ENCODE data around the gene ATXN7L1. TPM values are rescaled to one million over a fixed set of nuclear protein-coding genes. Genes with fewer than 3 reads are reported as not detected.

The ATXN7L1 gene
- total and polyA plus RNA-seq, 2 of the 13 experiments (the other 11 are each of a cell fraction or from before 2014, with no cell fraction given), result 4.1 to 7.8 TPM

DNA sequence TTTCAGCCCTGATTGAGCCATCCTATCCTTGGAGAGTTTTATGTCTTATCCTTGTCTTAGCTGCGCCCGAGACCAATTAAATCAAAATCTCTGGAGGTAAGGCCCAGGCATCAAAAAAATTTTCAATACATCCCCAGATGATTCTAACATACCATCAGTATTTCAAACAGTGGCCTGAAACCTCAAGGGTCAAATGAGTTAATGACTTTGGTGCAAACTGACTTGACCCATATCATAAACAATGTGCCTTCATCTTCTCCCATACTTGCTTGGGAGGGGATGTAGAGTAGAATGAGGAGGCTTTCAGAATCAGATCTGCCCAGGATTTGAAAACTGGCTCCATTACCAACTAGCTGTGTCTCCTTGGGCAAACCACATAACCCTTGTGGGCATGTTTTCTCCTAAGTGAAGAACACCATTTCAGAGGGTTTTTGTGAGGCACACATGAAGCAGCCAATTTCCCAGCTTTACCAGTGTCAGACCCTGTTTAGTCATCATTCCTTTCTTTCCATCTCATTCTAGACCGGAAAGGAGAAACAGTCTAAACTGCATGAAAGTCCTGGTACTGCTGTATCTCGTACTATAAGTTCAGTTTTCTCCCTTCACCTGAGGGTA lies 35.7 kb upstream of the ATXN7L1 start (continued):
- no peak for TF ChIP-seq TOE1 (CRISPR knock-in tag; IDR thresholded peaks at IDR 0.05)

DNA sequence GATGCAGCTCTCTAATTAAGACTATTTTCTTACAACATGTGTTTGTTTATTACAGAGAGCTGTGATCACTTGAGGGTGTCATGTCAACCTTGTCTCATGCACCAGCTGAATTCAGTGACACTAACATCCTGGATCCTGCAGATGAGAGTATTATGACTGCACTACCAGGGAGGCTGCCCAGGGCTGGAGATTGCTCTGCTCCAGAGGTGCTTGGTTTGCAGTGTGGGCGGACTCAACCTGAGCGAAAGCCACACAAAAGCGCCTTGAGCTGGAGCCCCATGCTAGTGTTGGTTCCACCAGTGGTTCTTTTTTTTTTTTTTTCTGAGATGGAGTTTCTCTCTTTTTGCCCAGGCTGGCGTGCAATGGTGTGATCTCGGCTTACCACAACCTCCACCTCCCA lies 33.8 kb upstream of the ATXN7L1 start:
- no peak overlapping the region for H3K4me3 ChIP-seq (replicated peaks in 1 of 3; ENCODE audit: insufficient read depth in 1 of 3, low read depth in 2 of 3, low read length in 3 of 3)
- FAIRE-seq (no peak), ATAC-seq (no peak), DNase-seq (ENCODE audit: low spot score) (no peak)
- H3K9ac ChIP-seq (ENCODE audit: insufficient read depth, low read depth, low read length), result no peak overlapping the region
- no TSS peak for BruUV-seq (replicated peaks)
- no peaks in the 10 kb centered on the region for H3K9me3 ChIP-seq (ENCODE audit: low read length)
- ChIA-PET POLR2A (no interaction called here), CTCF (ENCODE audit: low intra/inter-chr PET ratio, low total read pairs) (no interaction called here)
- 98% methylated on average over 5 of the region's 5 CpGs for WGBS (ENCODE audit: low lambda C conversion rate)
- no peak overlapping the region for H3K4me2 ChIP-seq (ENCODE audit: low read depth, low read length)
- H3K79me2 ChIP-seq (ENCODE audit: insufficient read depth, low read length), result no peaks in the 10 kb centered on the region
- 0 out of 2 replicates have a peak, but pooled peaks cover 2% of the 10 kb centered on the region for H4K20me1 ChIP-seq (ENCODE audit: insufficient read depth, low read length)
- peaks cover 3 to 21% of the 10 kb centered on the region in 2 experiments; a peak in 4 of 5 replicates for H3K36me3 ChIP-seq (replicated peaks in 1 of 2; ENCODE audit: control insufficient read depth in 1 of 2, insufficient read depth in 2 of 2, low read length in 2 of 2)
- no peak overlapping the region for H3K27ac ChIP-seq (ENCODE audit: extremely low read length, insufficient read depth, low read length)
- in situ Hi-C loops (cut with HindIII; ENCODE audit: extremely low pct_ligation_motif_present, low pct_unique_long_range_greater_than_20kb) (no loop called here), intact Hi-C loops (cut with micrococcal nuclease; ENCODE audit: unreplicated experiment) (no loop called here)
- TF ChIP-seq ATRX (CRISPR knock-in tag; IDR thresholded peaks at IDR 0.05; ENCODE audit: borderline replicate concordance), result no peak
- TF ChIP-seq, protein P1, sequence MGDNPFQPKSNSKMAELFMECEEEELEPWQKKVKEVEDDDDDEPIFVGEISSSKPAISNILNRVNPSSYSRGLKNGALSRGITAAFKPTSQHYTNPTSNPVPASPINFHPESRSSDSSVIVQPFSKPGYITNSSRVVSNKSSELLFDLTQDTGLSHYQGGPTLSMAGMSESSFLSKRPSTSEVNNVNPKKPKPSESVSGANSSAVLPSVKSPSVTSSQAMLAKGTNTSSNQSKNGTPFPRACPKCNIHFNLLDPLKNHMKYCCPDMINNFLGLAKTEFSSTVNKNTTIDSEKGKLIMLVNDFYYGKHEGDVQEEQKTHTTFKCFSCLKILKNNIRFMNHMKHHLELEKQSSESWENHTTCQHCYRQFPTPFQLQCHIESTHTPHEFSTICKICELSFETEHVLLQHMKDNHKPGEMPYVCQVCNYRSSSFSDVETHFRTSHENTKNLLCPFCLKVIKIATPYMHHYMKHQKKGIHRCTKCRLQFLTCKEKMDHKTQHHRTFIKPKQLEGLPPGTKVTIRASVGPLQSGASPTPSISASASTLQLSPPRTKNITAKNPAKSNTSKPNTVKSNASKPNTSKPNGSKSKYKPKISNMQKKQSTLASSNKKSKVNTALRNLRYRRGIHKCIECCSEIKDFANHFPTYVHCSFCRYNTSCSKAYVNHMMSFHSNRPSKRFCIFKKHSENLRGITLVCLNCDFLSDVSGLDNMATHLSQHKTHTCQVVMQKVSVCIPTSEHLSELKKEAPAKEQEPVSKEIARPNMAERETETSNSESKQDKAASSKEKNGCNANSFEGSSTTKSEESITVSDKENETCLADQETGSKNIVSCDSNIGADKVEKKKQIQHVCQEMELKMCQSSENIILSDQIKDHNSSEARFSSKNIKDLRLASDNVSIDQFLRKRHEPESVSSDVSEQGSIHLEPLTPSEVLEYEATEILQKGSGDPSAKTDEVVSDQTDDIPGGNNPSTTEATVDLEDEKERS (CRISPR knock-in tag; IDR thresholded peaks at IDR 0.05), result no peak
- no peak for TF ChIP-seq PAF1 (CRISPR knock-in tag; IDR thresholded peaks at IDR 0.05)
- TF ChIP-seq XRCC5 (optimal IDR thresholded peaks at IDR 0.05; ENCODE audit: low read length), result no peak
- TF ChIP-seq, protein P2, sequence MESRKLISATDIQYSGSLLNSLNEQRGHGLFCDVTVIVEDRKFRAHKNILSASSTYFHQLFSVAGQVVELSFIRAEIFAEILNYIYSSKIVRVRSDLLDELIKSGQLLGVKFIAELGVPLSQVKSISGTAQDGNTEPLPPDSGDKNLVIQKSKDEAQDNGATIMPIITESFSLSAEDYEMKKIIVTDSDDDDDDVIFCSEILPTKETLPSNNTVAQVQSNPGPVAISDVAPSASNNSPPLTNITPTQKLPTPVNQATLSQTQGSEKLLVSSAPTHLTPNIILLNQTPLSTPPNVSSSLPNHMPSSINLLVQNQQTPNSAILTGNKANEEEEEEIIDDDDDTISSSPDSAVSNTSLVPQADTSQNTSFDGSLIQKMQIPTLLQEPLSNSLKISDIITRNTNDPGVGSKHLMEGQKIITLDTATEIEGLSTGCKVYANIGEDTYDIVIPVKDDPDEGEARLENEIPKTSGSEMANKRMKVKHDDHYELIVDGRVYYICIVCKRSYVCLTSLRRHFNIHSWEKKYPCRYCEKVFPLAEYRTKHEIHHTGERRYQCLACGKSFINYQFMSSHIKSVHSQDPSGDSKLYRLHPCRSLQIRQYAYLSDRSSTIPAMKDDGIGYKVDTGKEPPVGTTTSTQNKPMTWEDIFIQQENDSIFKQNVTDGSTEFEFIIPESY (CRISPR knock-in tag; IDR thresholded peaks at IDR 0.05), result no peak
- TF ChIP-seq MEIS2 (CRISPR knock-in tag; IDR thresholded peaks at IDR 0.05), result no peak
- no peak for TF ChIP-seq ZNF737 (CRISPR knock-in tag; IDR thresholded peaks at IDR 0.05; ENCODE audit: borderline replicate concordance)
- no peak for TF ChIP-seq ZNF431 (CRISPR knock-in tag; IDR thresholded peaks at IDR 0.05; ENCODE audit: borderline replicate concordance, low read depth)
- TF ChIP-seq DMAP1 (CRISPR knock-in tag; IDR thresholded peaks at IDR 0.05), result no peak
- TF ChIP-seq ZFP36L2 (CRISPR knock-in tag; IDR thresholded peaks at IDR 0.05), result no peak
- no peak for TF ChIP-seq HOXA5 (CRISPR knock-in tag; IDR thresholded peaks at IDR 0.05)
- TF ChIP-seq SMC3 (IDR thresholded peaks at IDR 0.05; ENCODE audit: low read length), result no peak
- no peak overlapping the region for H2AFZ ChIP-seq (ENCODE audit: low read length)
- H3K4me1 ChIP-seq (ENCODE audit: insufficient read depth, low read length), result peaks cover 9% of the 10 kb centered on the region
- H3K27me3 ChIP-seq (ENCODE audit: control insufficient read depth in 1 of 2, insufficient read depth in 2 of 2, low read length in 2 of 2), result no peaks in the 10 kb centered on the region
